AG08396 (cell line): Measurements from ENCODE around the gene CYS1.
"Not testable (repeated sequence)": the region's sequence is repeated elsewhere in the genome, so short reads cannot be mapped to it uniquely, and the experiment has no call there.

Experiments used
- DNase-seq: peaks from one replicate; pipeline ENCODE4 v3.0.0; 2012; ENCODE audit warnings: low spot score, mixed read lengths

The CYS1 gene

GRCh38 chr2:10091889-10092244 is 11.7 kb upstream of the CYS1 start:
- DNase-seq, result not testable (repeated sequence)

DNA sequence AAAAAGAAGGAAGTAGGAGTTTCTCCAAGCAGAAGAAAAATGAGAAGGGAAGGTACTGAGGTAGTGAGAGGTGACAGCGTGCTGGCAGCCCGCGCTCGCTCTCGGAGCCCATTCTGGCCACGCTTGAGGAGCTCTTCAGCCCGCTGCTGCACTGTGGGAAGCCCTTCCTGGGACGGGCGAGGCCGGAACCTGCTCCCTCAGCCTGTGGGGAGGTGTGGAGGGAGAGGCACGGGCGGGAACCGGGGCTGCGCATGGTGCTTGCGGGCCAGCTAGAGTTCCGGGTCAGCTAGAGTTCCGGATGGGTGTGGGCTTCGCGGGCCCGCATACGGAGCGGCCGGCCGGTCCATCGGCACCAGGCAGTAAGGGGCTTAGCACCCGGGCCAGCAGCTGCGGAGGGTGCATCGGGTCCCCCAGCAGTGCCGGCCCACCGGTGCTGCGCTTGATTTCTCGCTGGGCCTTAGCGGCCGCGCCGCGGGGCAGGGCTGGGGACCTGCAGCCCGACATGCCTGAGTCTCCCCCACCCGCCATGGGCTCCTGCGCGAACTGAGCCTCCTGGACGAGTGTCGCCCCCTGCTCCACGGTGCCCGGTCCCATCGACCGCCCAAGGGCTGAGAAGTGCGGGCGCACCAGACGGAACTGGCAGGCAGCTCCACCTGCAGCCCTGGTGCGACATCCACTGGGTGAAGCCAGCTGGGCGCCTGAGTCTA is 11.1 kb upstream of the CYS1 start:
- no peak for DNase-seq

- DNase-seq, result no peak
Observed at GRCh38 chr2:10089565-10090190, 9.5 kb upstream of the CYS1 start.

- no peak for DNase-seq
Observed at GRCh38 chr2:10087360-10087759, 7.1 kb upstream of the CYS1 start.

GRCh38 chr2:10086950-10087349 is 6.7 kb upstream of the CYS1 start:
- DNase-seq, result peak; percentile 44

GRCh38 chr2:10085668-10086059 is 5.5 kb upstream of the CYS1 start:
- no peak for DNase-seq

DNA sequence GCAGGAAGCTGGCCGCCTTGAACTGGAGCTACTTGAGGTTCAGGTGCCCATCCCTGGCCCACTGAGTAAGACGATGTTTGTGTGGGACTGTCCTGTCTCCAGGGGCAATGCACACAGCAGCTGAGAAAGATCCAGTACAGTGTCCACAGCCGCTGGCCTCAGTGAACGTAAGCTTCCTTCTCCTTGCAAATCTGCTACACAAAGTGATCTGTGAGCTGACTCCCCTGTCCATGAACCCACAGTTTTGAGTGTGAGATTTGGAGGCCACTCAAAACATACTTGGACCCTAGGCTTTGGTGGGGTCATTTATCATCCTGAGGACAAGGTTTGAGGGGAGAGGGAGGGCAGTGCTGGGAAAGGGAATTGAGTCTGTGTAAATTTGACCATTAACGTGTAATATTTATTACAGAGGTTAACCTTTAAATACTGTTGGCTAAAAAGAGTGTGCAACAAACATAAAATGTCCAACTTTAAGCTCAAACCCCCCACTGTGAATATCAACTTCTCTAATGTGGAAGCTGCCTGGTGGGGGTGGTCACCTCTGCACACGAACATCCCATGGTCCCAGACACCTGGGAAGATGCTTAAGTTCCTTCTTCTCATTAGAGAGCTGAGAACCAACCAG is 4.9 kb upstream of the CYS1 start:
- no peak for DNase-seq

- no peak for DNase-seq
Observed at GRCh38 chr2:10084223-10084865, 4.1 kb upstream of the CYS1 start.

DNA sequence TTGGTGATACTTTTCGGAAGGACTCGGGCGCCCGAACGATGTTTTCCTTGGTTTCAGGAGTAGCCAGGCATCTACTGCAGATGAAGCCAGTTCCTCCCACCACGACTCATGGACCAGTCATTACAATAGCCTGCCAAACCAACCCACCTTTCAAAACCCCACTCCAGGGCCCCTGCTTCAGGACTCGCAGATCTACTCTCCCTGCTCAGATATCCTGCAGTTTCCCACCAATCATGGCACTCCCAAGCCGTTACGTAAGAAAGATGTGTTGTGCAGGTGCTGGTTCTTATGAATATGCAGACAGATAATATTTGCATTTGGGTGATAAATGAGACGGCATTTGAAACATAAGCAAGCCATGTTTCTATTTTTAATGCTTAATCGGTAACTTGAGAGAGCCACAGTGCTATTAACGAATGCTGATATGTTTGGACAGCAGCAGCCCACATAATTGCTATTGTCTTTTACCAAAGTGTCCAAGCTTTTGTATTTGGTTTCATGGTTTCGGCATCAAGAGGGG is 3.5 kb upstream of the CYS1 start:
- DNase-seq, result no peak

- DNase-seq, result no peak
Observed at GRCh38 chr2:10083046-10083445, 2.8 kb upstream of the CYS1 start.

DNA sequence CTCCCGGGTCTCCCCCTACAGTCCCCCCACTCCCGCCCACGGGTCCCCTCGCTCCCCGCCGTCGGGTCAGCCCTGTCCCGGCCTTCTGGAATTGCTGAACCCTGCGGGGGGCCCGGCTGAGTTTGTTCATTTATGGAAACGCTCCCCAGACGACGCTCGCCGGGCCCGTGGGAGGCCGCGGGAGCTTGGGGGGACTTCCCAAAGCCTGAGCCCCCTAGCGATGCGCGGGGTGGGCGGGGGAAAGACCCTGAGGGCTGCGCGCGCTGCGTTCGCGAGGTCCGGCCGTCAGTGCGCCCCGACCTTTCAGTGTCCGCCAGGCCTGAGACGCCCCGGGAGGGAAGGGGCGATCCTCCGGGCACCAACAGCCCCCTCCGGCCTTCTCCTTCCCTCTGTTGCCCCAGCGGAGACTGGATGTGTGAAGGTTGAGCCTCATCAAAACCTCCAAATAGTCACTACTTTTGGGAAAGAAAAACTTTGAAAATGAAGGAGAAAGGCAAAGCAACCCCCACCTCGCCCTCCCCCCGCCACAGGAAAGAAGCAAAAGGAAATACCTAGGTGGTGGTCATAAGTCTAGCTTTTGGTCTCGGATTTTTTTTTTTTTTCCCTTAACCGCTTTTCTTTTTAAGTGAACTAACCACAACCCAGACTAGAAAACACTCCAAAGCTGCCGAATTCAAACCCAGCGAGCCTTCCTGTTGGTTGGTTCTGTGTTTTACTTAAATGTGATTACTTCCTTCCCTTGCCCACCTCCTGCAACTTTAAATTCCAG is 509 bp upstream of the CYS1 start:
- no peak for DNase-seq

- DNase-seq, result peak; percentile 81
Observed at GRCh38 chr2:10079266-10079869, 843 bp downstream of the CYS1 start.

DNA sequence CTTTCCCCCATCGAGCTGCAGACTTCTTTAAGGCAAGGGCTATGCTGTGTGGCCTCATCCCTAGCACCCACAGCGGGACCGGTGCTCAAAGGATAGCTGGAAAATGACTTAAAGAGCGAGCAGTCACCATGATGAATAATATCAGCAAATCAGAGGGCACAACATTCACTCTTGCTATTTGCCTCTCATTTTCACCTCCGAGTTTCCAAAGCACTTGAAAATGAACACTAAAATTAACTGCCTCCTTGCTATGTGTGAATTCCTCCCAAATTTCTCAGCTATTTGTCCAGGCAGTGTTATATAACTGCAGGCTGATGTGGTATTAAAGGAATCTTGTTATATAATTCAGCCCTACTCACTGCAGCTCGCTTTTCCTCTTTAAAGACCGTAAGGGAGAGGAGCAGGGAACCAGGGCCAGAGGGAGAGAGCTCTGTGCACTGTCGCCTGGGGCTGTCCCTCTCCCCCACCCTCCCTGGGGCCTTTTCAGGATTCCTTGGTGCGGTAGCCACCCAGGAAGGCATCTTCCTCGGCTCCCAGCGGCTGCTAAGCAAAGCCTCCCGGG is 1.4 kb downstream of the CYS1 start:
- DNase-seq, result no peak

DNA sequence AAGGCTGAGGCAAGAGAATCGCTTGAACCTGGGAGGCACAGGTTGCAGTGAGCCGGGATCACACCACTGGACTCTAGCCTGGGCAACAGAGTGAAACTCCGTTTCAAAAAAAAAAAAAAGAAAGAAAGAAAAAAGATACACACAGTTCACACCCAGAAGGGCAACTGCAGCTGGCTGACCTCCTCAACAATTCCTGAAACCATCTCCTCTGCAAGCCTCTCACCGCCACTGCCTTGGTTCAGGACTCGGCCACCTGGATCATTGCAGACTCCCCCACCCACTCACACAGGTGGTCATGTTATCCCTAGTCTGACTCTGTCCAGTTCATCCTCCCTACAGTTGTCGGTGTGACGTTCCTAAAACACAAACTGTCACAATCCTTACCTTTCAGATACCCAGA is 2.2 kb downstream of the CYS1 start:
- DNase-seq, result no peak

DNA sequence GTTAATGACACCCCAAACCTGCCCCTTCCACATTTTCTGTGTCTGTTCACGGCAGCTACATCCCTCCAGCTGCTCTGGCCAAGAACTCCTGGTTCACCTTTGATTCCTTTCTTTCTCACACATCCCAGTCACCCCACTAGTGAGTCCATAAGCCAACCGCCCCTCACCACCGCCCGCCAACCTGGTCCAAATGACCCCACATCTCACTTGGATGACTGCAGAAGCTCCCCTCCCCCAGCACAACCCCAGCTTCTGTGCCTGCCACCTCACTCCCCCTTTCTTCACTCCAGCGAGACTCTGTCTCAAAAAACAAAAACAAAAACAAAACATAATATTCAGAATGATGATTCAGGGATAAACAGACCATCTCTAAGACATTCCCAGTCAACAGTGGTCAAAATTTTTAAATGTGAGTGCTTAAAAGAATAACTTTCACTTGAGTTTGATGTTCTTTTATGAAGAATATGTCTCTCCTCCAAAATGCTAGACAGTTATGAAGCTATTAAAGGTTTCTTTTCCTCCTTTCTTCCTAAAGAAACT is 3.2 kb downstream of the CYS1 start:
- DNase-seq, result no peak

- no peak for DNase-seq
Observed at GRCh38 chr2:10076511-10076910, 3.7 kb downstream of the CYS1 start.

DNA sequence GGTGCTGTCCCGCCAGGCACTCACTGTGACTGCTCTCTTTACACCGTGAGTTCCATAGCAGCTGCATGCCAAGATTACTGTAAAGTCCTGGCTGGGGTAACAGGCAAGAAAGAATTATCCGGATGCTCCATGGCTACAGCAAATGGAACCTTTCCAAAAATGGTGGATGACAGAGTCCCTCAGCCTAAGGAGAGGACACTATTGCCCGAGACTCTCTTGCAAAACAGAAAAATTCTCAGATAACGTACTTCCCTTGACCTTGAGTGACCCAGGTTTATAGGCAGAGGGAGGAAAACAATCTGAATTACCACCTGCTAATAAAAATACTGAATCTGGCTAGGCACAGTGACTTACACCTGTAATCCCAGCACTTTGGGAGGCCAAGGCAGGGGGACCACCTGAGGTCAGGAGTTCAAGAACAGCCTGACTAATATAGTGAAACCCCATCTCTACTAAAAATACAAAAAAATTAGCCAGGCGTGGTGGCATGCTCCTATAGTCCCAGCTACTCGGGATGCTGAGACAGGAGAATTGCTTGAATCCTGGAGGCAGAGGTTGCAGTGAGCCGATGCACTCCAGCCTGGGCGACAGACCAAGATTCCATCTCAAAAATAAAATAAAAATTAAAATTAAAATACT is 4.5 kb downstream of the CYS1 start:
- DNase-seq, result no peak

GRCh38 chr2:10075101-10075500 is 5.1 kb downstream of the CYS1 start:
- no peak for DNase-seq

GRCh38 chr2:10073706-10074105 is 6.5 kb downstream of the CYS1 start:
- no peak for DNase-seq

GRCh38 chr2:10072656-10073480 is 7.3 kb downstream of the CYS1 start:
- DNase-seq, result peak; percentile 90
